CD4-positive, alpha-beta T cell (primary cell): Measurements from ENCODE around the gene GMEB2. TPM values are rescaled to one million over a fixed set of nuclear protein-coding genes. Genes with fewer than 3 reads are reported as not detected.

Experiments
- ATAC-seq: fragments of 200-7000 bp; cut with Tn5 transposase; one replicate; pipeline ENCODE4 v1.10.0; 2022; ENCODE audit warnings: mild to moderate bottlenecking; ENCODE audit not compliant: poor library complexity
- CTCF ChIA-PET: fragments of 350-600 bp; sonication (Branson Sonifier 250); formaldehyde crosslinking; loops from one replicate; lab custom pipeline; 2021; ENCODE audit warnings: antibody characterized with exemption, inconsistent platforms; lab: Charles Lee
- POLR2A ChIA-PET: fragments of 350-600 bp; sonication (Branson Sonifier 250); formaldehyde crosslinking; loops from one replicate; lab custom pipeline; 2021; ENCODE audit warnings: antibody characterized with exemption, inconsistent platforms; lab: Charles Lee
- DNase-seq, 14 experiments: peaks; one replicate each; pipeline ENCODE4 v3.0.0-alpha.2; 2013 to 2020; ENCODE audit warnings: mixed read lengths in 2 of 14
- H3K27ac ChIP-seq, 2 donors: one replicate each; pipeline versions ENCODE4 v1.5.1 to v1.7.0; 2013; ENCODE audit warnings: low read length in 2 of 2, low read depth in 1 of 2, mild to moderate bottlenecking in 1 of 2
- H3K27me3 ChIP-seq, 2 experiments: 1 replicate in 1 of 2; 2 replicates in 1 of 2; pipeline versions ENCODE4 v1.6.1 to v1.7.0; 2013; ENCODE audit warnings: low read length in 2 of 2, control low read depth in 1 of 2, mild to moderate bottlenecking in 1 of 2, moderate library complexity in 1 of 2; ENCODE audit not compliant: insufficient read depth in 2 of 2, control insufficient read depth in 1 of 2
- H3K36me3 ChIP-seq: one replicate; pipeline ENCODE4 v1.6.1; 2013; ENCODE audit warnings: low read length, control low read depth; ENCODE audit not compliant: insufficient read depth
- H3K4me1 ChIP-seq: one replicate; pipeline ENCODE4 v1.6.1; 2013; ENCODE audit warnings: low read length, control low read depth; ENCODE audit not compliant: insufficient read depth
- H3K4me3 ChIP-seq: one replicate; pipeline ENCODE4 v1.5.1; 2013; ENCODE audit warnings: mild to moderate bottlenecking, low read length, moderate library complexity
- H3K9me3 ChIP-seq, 2 experiments: 1 replicate in 1 of 2; 2 replicates in 1 of 2; pipeline versions ENCODE4 v1.6.1 to v1.7.0; 2013; ENCODE audit warnings: low read length in 2 of 2, mild to moderate bottlenecking in 2 of 2, control low read depth in 1 of 2, moderate library complexity in 1 of 2; ENCODE audit not compliant: control insufficient read depth in 1 of 2, insufficient read depth in 1 of 2
- H3K27ac Mint-ChIP-seq: one replicate; pipeline ENCODE4 v1.8.0; 2020; ENCODE audit warnings: mixed read lengths
- H3K27me3 Mint-ChIP-seq: one replicate; pipeline ENCODE4 v1.8.0; 2021; ENCODE audit warnings: mixed read lengths
- H3K36me3 Mint-ChIP-seq: one replicate; pipeline ENCODE4 v1.8.0; 2021; ENCODE audit warnings: low read depth, mixed read lengths
- H3K4me1 Mint-ChIP-seq: one replicate; pipeline ENCODE4 v1.8.0; 2021; ENCODE audit warnings: low read depth, mixed read lengths
- H3K4me3 Mint-ChIP-seq: one replicate; pipeline ENCODE4 v1.8.0; 2020; ENCODE audit warnings: mild to moderate bottlenecking, mixed read lengths
- H3K9me3 Mint-ChIP-seq: one replicate; pipeline ENCODE4 v1.8.0; 2020; ENCODE audit warnings: mixed read lengths
- CTCF ChIP-seq: fragments of 200-600 bp; IDR thresholded peaks from one replicate; pipeline ENCODE4 v1.8.0; 2022; ENCODE audit warnings: antibody characterized with exemption, mild to moderate bottlenecking
- intact Hi-C, 2 experiments: fragments of 100-400 bp; cut with DNase I in 1 of 2; cut with micrococcal nuclease in 1 of 2; formaldehyde crosslinking; loops; one replicate each; pipeline versions ENCODE4 v1.15.1 to v1.9.0; 2023 to 2025; cut with DNase I, micrococcal nuclease
- total RNA-seq, 174 experiments: library from RNA in 2 of 174; stranded (reverse) in 2 of 174; gene quantifications; one replicate each; pipeline ENCODE4 v1.2.3 and lab custom pipeline; 2021 to 2026

Gene GMEB2
- total RNA-seq, 2 experiments from 2014 or later, result 32.9 to 34.0 TPM

GRCh38 chr20:63611646-63612045, 15.3 kb downstream of the GMEB2 start:
- Histone ChIP-seq H3K4me3 (no peak overlapping the region), H3K9me3 (no peaks in the 10 kb centered on the region), H3K36me3 (peaks cover 19% of the 10 kb centered on the region), H3K27ac (no peak overlapping the region), H3K27me3 (no peaks in the 10 kb centered on the region), H3K4me1 (peaks cover 2% of the 10 kb centered on the region)
- TF ChIP-seq CTCF, result no peak
- Mint-ChIP-seq H3K9me3 (no peaks in the 10 kb centered on the region), H3K4me3 (no peak overlapping the region), H3K27me3 (no peaks in the 10 kb centered on the region), H3K27ac (no peak overlapping the region), H3K4me1 (no peaks in the 10 kb centered on the region), H3K36me3 (peaks cover 46% of the 10 kb centered on the region)
- intact Hi-C loops, result no loop called here
- ChIA-PET CTCF (interaction anchor here (1.4 kb wide), 1 partner anchor 30 kb away, joined by 3 read pairs; no protein-coding TSS in a partner anchor), POLR2A (interaction anchor here (0.6 kb wide), 1 partner anchor 18 kb away, joined by 3 read pairs; no protein-coding TSS in a partner anchor)
- ATAC-seq (no peak), DNase-seq (no peak)

GRCh38 chr20:63610581-63611435, 16.1 kb downstream of the GMEB2 start:
- H3K27me3 ChIP-seq, result no peaks in the 10 kb centered on the region
- intact Hi-C loops, result no loop called here
- Mint-ChIP-seq H3K4me3 (no peak overlapping the region), H3K27ac (no peak overlapping the region), H3K36me3 (peaks cover 40% of the 10 kb centered on the region), H3K27me3 (no peaks in the 10 kb centered on the region), H3K9me3 (no peaks in the 10 kb centered on the region), H3K4me1 (no peaks in the 10 kb centered on the region)
- ChIA-PET CTCF (no interaction called here), POLR2A (interaction anchor here (1.2 kb wide), 1 partner anchor 31 kb away, joined by 4 read pairs; no protein-coding TSS in a partner anchor)
- no peak for DNase-seq
- peaks cover 12% of the 10 kb centered on the region for H3K36me3 ChIP-seq
- no peaks in the 10 kb centered on the region for H3K9me3 ChIP-seq
- H3K4me1 ChIP-seq, result peaks cover 2% of the 10 kb centered on the region
- H3K4me3 ChIP-seq, result no peak overlapping the region
- no peak for ATAC-seq
- TF ChIP-seq CTCF, result no peak
- no peak overlapping the region for H3K27ac ChIP-seq

GRCh38 chr20:63606686-63607085, 20.2 kb downstream of the GMEB2 start:
- intact Hi-C loops, result no loop called here
- ATAC-seq (no peak), DNase-seq (no peak)
- H3K4me1 Mint-ChIP-seq, result no peaks in the 10 kb centered on the region
- H3K27me3 Mint-ChIP-seq, result no peaks in the 10 kb centered on the region
- Histone ChIP-seq H3K27ac (no peak overlapping the region), H3K4me3 (no peak overlapping the region), H3K9me3 (peaks cover 0 to 7% of the 10 kb centered on the region in 2 experiments), H3K27me3 (no peaks in the 10 kb centered on the region), H3K36me3 (peaks cover 27% of the 10 kb centered on the region), H3K4me1 (peaks cover 13% of the 10 kb centered on the region)
- no peaks in the 10 kb centered on the region for H3K9me3 Mint-ChIP-seq
- POLR2A ChIA-PET, result no interaction called here
- CTCF ChIA-PET, result no interaction called here
- no peak for TF ChIP-seq CTCF
- H3K4me3 Mint-ChIP-seq, result no peak overlapping the region
- peaks cover 23% of the 10 kb centered on the region for H3K36me3 Mint-ChIP-seq
- no peak overlapping the region for H3K27ac Mint-ChIP-seq
